ENCODE results near the gene RAB34. TPM values are rescaled to one million over a fixed set of nuclear protein-coding genes. Genes with fewer than 3 reads are reported as not detected.

Gene RAB34
- total RNA-seq, 4 donors from 2014 or later = 185 to 219 (median 196) TPM

DNA sequence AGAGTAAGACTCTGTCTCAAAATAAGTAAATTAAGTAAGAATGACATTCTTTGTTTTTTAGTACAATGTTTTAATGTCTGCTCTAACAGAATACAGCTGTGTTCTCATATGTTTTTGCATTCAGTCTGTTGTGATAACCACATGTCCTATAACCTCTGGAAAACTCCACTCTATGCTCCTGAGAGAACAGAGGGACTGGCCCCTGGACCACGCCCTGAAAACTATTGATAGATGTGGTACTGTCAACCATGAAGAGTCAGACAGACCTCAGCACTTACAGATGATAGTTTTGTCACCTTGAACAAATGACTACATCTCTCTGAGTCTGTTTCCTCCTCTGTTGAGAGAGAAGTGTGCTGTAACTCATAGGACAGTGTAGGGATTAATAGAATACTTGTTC, 47.8 kb downstream of the RAB34 start:
- WGBS, 2 donors (ENCODE audit: low coverage in 1 of 2) = 86 to 100% methylated on average over 1 of the region's 1 CpG
- Histone ChIP-seq H3K9me3 (no peaks in the 10 kb centered on the region), H3K4me1 (peaks cover 0 to 41% (median 4%) of the 10 kb centered on the region in 3 donors), H3K27ac (no peak overlapping the region), H3K27me3 (no peaks in the 10 kb centered on the region), H3K36me3 (peaks cover 0 to 92% of the 10 kb centered on the region in 2 donors), H3K4me3 (no peak overlapping the region)
- ATAC-seq = no peak
- TF ChIP-seq EP300 (IDR thresholded peaks at IDR 0.05) = no peak
- TF ChIP-seq POLR2A (IDR thresholded peaks at IDR 0.05) = no peak
- TF ChIP-seq, protein P1, sequence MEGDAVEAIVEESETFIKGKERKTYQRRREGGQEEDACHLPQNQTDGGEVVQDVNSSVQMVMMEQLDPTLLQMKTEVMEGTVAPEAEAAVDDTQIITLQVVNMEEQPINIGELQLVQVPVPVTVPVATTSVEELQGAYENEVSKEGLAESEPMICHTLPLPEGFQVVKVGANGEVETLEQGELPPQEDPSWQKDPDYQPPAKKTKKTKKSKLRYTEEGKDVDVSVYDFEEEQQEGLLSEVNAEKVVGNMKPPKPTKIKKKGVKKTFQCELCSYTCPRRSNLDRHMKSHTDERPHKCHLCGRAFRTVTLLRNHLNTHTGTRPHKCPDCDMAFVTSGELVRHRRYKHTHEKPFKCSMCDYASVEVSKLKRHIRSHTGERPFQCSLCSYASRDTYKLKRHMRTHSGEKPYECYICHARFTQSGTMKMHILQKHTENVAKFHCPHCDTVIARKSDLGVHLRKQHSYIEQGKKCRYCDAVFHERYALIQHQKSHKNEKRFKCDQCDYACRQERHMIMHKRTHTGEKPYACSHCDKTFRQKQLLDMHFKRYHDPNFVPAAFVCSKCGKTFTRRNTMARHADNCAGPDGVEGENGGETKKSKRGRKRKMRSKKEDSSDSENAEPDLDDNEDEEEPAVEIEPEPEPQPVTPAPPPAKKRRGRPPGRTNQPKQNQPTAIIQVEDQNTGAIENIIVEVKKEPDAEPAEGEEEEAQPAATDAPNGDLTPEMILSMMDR (IDR thresholded peaks at IDR 0.05) = no peak
- TF ChIP-seq POLR2AphosphoS5 (IDR thresholded peaks at IDR 0.05) = no peak

DNA sequence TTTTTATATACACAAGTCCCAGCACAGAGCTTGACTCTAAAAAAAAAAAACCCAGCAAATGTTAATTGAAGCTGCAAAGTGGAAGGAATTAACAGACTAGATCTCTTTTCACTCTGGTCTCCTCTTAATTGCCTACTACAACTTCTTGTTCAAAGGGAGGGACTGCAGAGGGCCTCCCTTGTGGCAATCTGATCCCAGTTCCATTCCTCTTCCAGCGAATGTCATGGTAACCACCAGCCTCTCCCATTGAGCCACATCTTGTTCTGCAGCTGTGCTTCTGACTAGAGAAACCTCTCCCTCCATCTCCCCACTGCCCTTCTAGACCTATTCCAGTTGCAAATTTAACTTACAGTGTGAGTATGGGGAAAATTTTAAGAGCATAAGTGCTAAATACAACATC, 49.8 kb downstream of the RAB34 start:
- peaks cover 6 to 61% (median 14%) of the 10 kb centered on the region in 3 donors for H3K4me1 ChIP-seq
- H3K36me3 ChIP-seq = peaks cover 0 to 73% of the 10 kb centered on the region in 2 donors
- WGBS, 2 donors (ENCODE audit: low coverage in 1 of 2) = 67 to 80% methylated on average over 1 of the region's 1 CpG

DNA sequence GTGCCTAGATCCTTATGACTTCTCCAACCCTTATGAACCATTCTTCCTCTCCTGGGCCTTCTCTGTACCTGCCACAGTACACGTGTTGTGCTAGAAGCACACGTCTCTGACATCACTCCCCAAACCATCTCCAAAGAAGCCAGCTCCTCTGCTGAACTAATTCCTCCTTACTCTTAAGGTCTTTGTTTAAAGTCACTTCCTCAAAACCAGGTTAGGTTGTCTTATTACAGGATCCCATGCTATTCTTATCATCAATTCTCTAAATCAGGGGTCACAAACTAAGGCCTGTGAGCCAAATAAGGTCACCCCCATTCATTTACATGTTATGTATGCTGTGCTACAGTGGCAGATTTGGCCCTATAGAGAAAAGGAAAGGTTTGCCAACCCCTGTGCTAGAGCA, 51.7 kb downstream of the RAB34 start:
- Histone ChIP-seq H3K27me3 (no peaks in the 10 kb centered on the region), H3K36me3 (peaks cover 0 to 54% of the 10 kb centered on the region in 2 donors), H3K27ac (no peak overlapping the region), H3K4me1 (peaks cover 6 to 70% (median 16%) of the 10 kb centered on the region in 3 donors), H3K4me3 (no peak overlapping the region), H3K9me3 (no peaks in the 10 kb centered on the region)
- no peak for ATAC-seq
- WGBS, 2 donors (ENCODE audit: low coverage in 1 of 2) = 60 to 74% methylated on average over 1 to 2 of the region's 2 CpGs
- no peak for TF ChIP-seq POLR2AphosphoS5 (IDR thresholded peaks at IDR 0.05)
- TF ChIP-seq EP300 (IDR thresholded peaks at IDR 0.05) = no peak
- no peak for TF ChIP-seq POLR2A (IDR thresholded peaks at IDR 0.05)
- TF ChIP-seq, protein P1 (IDR thresholded peaks at IDR 0.05) = no peak

More for the DNA sequence above, 49.8 kb downstream of the RAB34 start:
- H3K27me3 ChIP-seq = no peaks in the 10 kb centered on the region
- TF ChIP-seq EP300 (IDR thresholded peaks at IDR 0.05) = no peak
- TF ChIP-seq POLR2A (IDR thresholded peaks at IDR 0.05) = no peak
- no peak for TF ChIP-seq POLR2AphosphoS5 (IDR thresholded peaks at IDR 0.05)
- TF ChIP-seq, protein P1 (IDR thresholded peaks at IDR 0.05) = no peak
- H3K27ac ChIP-seq = no peak overlapping the region
- H3K9me3 ChIP-seq = no peaks in the 10 kb centered on the region
- no peak overlapping the region for H3K4me3 ChIP-seq
- ATAC-seq = no peak

Small RNA genes within 50 kb of the gene (small RNA-seq; reads per million reads assigned to genes)
- gene SNORD42A (0 reads per million in 4 donors), gene SNORD42B (0 reads per million in 4 donors), gene SNORD4A (0 reads per million in 4 donors), gene SNORD4B (0 reads per million in 4 donors)

Other genes starting within 250 kb of the RAB34 start
- gene SLC13A2, start 244.2 kb downstream of the RAB34 start, total RNA-seq = under 1 TPM in 1 of 4 donors, not detected in 3; 0.37 TPM
- under 1 TPM in 1 of 4 donors, not detected in 3; 0.15 TPM for gene FOXN1, start 211.5 kb downstream of the RAB34 start, total RNA-seq
- gene UNC119, start 165.2 kb downstream of the RAB34 start, total RNA-seq = 10 to 100 TPM; 17.5 to 28.7 (median 20.3) TPM
- 10 to 100 TPM; 40.8 to 90.4 (median 64.5) TPM for gene PIGS, start 146.3 kb downstream of the RAB34 start, total RNA-seq
- gene ALDOC, start 141.0 kb downstream of the RAB34 start, total RNA-seq = 10 to 100 TPM; 29.1 to 46.5 (median 37.7) TPM
- gene SPAG5, start 118.8 kb downstream of the RAB34 start, total RNA-seq = 1 to 10 TPM; 1.4 to 4.9 (median 2.6) TPM
- 1 to 10 TPM in 3 of 4 donors, under 1 TPM in 1; 0.59 to 8.1 (median 3.1) TPM for gene RSKR, start 103.7 kb downstream of the RAB34 start, total RNA-seq
- gene BLTP2, start 72.7 kb downstream of the RAB34 start, total RNA-seq = 100 to 1,000 TPM in 3 of 4 donors, 10 to 100 TPM in 1; 97.5 to 116 (median 106) TPM
- 10 to 100 TPM; 29.5 to 43.2 (median 36.1) TPM for gene SDF2, start 56.0 kb downstream of the RAB34 start, total RNA-seq
- gene SUPT6H, start 55.7 kb downstream of the RAB34 start, total RNA-seq = 10 to 100 TPM; 48.7 to 87.3 (median 71.9) TPM
- gene PROCA1, start 6.0 kb downstream of the RAB34 start, total RNA-seq = 1 to 10 TPM in 2 of 4 donors, under 1 TPM in 1, not detected in 1; 0.40 to 1.9 (median 1.1) TPM
- 100 to 1,000 TPM; 317 to 834 (median 683) TPM for gene RPL23A, start 2.1 kb upstream of the RAB34 start, total RNA-seq
- gene TLCD1, start 8.4 kb upstream of the RAB34 start, total RNA-seq = 1 to 10 TPM in 2 of 4 donors, not detected in 2; 1.1 to 2.8 TPM
- 1 to 10 TPM in 2 of 4 donors, under 1 TPM in 1, not detected in 1; 0.94 to 2.0 (median 1.8) TPM for gene NEK8, start 10.9 kb upstream of the RAB34 start, total RNA-seq
- 10 to 100 TPM in 1 of 4 donors, 1 to 10 TPM in 3; 3.4 to 10.8 (median 4.7) TPM for gene TRAF4, start 26.1 kb upstream of the RAB34 start, total RNA-seq
- gene FAM222B, start 124.9 kb upstream of the RAB34 start, total RNA-seq = 10 to 100 TPM; 15.5 to 47.6 (median 21.6) TPM
- gene ERAL1, start 137.1 kb upstream of the RAB34 start, total RNA-seq = 10 to 100 TPM; 25.8 to 48.3 (median 29.2) TPM
- 100 to 1,000 TPM in 2 of 4 donors, 10 to 100 TPM in 2; 71.6 to 107 (median 91.2) TPM for gene FLOT2, start 179.9 kb upstream of the RAB34 start, total RNA-seq
- gene DHRS13, start 185.2 kb upstream of the RAB34 start, total RNA-seq = 1 to 10 TPM; 3.9 to 6.5 (median 5.2) TPM
- gene PHF12, start 233.7 kb upstream of the RAB34 start, total RNA-seq = 10 to 100 TPM; 20.2 to 46.9 (median 37.8) TPM

Measured in gastroesophageal sphincter (tissue), 4 donors.